VCaP (cell line): ENCODE measurements around the gene DDIAS.

ENCODE experiments used
- H3K27ac ChIP-seq: fragments of 450-650 bp; 2 replicates; pipeline ENCODE4 v1.5.1; 2017
- TF ChIP-seq, protein P1 (sequence below): fragments of 450-650 bp; conservative IDR thresholded peaks from 2 replicates; pipeline ENCODE4 v1.5.1; 2017; ENCODE audit warnings: mild to moderate bottlenecking, moderate library complexity

The DDIAS gene

DNA sequence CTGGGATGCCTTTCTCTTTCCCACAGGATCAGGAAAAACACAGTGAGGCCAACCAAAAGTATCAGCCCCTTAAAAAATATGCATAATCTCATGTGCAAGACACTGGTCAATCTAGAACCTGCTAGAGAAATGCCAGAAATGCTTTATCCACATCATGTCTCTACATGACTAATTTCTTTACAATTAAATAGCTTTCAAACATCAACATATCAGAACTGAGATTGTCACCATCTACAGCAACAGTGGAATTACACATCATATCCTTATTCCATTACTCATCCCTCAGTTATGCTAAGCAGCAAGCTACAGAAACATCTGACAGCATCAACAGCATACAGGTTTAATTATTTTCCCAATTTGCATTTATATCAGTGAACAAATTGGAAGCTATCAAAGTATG, 78.8 kb downstream of the DDIAS start:
- TF ChIP-seq, protein P1, sequence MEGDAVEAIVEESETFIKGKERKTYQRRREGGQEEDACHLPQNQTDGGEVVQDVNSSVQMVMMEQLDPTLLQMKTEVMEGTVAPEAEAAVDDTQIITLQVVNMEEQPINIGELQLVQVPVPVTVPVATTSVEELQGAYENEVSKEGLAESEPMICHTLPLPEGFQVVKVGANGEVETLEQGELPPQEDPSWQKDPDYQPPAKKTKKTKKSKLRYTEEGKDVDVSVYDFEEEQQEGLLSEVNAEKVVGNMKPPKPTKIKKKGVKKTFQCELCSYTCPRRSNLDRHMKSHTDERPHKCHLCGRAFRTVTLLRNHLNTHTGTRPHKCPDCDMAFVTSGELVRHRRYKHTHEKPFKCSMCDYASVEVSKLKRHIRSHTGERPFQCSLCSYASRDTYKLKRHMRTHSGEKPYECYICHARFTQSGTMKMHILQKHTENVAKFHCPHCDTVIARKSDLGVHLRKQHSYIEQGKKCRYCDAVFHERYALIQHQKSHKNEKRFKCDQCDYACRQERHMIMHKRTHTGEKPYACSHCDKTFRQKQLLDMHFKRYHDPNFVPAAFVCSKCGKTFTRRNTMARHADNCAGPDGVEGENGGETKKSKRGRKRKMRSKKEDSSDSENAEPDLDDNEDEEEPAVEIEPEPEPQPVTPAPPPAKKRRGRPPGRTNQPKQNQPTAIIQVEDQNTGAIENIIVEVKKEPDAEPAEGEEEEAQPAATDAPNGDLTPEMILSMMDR: no peak
- H3K27ac ChIP-seq: no peak overlapping the region

DNA sequence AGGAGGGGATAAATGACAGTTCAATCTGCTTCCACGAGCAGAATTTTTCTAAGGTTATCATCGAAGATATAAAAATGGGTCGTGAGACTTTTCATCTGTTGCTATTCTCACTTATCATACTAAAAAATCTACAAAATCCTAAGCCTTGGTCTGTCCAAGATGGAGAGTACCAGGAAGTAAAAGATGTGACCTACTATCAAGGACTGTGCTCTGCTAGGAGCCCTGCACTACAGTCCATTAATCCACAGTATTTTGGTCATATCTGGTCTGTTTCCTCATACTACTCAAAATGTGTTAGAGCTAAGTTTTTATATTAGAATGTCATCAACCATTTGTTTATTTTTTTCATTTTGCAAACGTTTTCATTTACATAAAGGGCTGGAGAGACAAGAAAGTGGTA, 79.4 kb downstream of the DDIAS start:
- TF ChIP-seq, protein P1: no peak
- H3K27ac ChIP-seq: no peak overlapping the region

DNA sequence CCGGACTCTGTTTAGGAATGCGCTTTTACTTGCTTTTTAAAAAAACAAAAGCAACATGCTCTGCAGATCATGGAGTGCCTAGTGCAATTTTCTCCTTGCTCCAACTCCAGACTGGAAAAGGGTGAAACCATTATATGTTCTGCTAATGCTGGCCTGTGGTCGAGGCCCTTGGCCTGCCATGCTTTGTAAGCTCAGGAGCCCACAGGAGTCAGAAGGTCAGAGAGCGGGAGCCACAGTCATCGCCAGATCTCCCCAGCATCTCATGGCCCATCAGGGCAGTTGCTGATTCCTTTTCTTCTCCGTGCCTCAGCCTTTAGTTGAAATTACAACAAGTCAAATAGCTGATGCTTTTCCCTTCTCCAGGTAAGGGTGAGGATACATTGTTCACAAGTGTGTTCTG, 80.3 kb downstream of the DDIAS start:
- TF ChIP-seq, protein P1: no peak
- H3K27ac ChIP-seq: no peak overlapping the region
